GM19324 (cell line): ENCODE data around the gene HGFAC.

Experiments
- ATAC-seq: cut with Tn5 transposase; IDR thresholded peaks from one replicate; pipeline ENCODE4 v1.9.1; 2021; ENCODE audit warnings: mild to moderate bottlenecking, moderate library complexity; ENCODE audit not compliant: unreplicated experiment, low FRiP score

HGFAC gene

GRCh38 chr4:3498407-3498806, 56.6 kb downstream of the HGFAC start:
- ATAC-seq = no peak
